Peyer's patch (tissue), 4 donors: Measurements from ENCODE around the gene TMEM35B. TPM values are rescaled to one million over a fixed set of nuclear protein-coding genes. Genes with fewer than 3 reads are reported as not detected.
A peak's percentile ranks its signal among the peaks of the same experiment; 100 is the strongest.

ENCODE experiments used
- DNase-seq, 3 donors: peaks; one replicate each; pipeline ENCODE4 v3.0.0-alpha.2; 2017 to 2019
- H3K27ac ChIP-seq, 4 donors: fragments of 200-600 bp; sonication (generic); one replicate each; pipeline ENCODE4 v1.5.1; 2016 to 2019
- H3K27me3 ChIP-seq, 2 donors: fragments of 200-600 bp; sonication (generic); one replicate each; pipeline ENCODE4 v1.5.1; 2019
- H3K36me3 ChIP-seq, 3 donors: fragments of 200-600 bp; sonication (generic); one replicate each; pipeline ENCODE4 v1.5.1; 2016 to 2019
- H3K4me1 ChIP-seq, 4 donors: fragments of 200-600 bp; sonication (generic); one replicate each; pipeline ENCODE4 v1.5.1; 2016 to 2019
- H3K4me3 ChIP-seq, 4 donors: fragments of 200-600 bp; sonication (generic); 1 replicate in 3 of 4; 2 replicates in 1 of 4; pipeline ENCODE4 v1.5.1; 2016 to 2019; ENCODE audit warnings: mild to moderate bottlenecking in 1 of 4
- H3K9me3 ChIP-seq, 4 donors: fragments of 200-600 bp; sonication (generic); one replicate each; pipeline ENCODE4 v1.5.1; 2016 to 2019; ENCODE audit warnings: mild to moderate bottlenecking in 1 of 4
- POLR2A ChIP-seq, 2 donors: fragments of 450-650 bp; IDR thresholded peaks; one replicate each; pipeline ENCODE4 v1.5.1; 2017; ENCODE audit warnings: antibody characterized with exemption in 2 of 2, mild to moderate bottlenecking in 2 of 2, moderate library complexity in 2 of 2
- total RNA-seq, 4 donors: library from RNA; depleted of rRNA; stranded (reverse); fragments of >200 nt; gene quantifications; one replicate each; pipeline ENCODE4 v1.1.0, GENCODE V29; 2016
- TF ChIP-seq, protein P1 (sequence below), 6 experiments: fragments of 450-650 bp in 4 of 6; fragments of 200-600 bp in 2 of 6; sonication (generic) in 1 of 6; IDR thresholded peaks; one replicate each; pipeline ENCODE4 v1.5.1; 2017 to 2019; ENCODE audit warnings: antibody characterized with exemption in 6 of 6, mild to moderate bottlenecking in 3 of 6, moderate library complexity in 1 of 6

The TMEM35B gene
- total RNA-seq, 4 donors from 2014 or later: 7.4 to 22.8 (median 14.7) TPM

- no peaks in the 10 kb centered on the region for H3K9me3 ChIP-seq
- no peaks in the 10 kb centered on the region for H3K27me3 ChIP-seq
- TF ChIP-seq, protein P1, sequence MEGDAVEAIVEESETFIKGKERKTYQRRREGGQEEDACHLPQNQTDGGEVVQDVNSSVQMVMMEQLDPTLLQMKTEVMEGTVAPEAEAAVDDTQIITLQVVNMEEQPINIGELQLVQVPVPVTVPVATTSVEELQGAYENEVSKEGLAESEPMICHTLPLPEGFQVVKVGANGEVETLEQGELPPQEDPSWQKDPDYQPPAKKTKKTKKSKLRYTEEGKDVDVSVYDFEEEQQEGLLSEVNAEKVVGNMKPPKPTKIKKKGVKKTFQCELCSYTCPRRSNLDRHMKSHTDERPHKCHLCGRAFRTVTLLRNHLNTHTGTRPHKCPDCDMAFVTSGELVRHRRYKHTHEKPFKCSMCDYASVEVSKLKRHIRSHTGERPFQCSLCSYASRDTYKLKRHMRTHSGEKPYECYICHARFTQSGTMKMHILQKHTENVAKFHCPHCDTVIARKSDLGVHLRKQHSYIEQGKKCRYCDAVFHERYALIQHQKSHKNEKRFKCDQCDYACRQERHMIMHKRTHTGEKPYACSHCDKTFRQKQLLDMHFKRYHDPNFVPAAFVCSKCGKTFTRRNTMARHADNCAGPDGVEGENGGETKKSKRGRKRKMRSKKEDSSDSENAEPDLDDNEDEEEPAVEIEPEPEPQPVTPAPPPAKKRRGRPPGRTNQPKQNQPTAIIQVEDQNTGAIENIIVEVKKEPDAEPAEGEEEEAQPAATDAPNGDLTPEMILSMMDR (IDR thresholded peaks at IDR 0.05): no peak
- TF ChIP-seq POLR2A (IDR thresholded peaks at IDR 0.05): no peak
- peaks cover 0 to 12% (median 5%) of the 10 kb centered on the region in 4 donors for H3K4me1 ChIP-seq
- H3K27ac ChIP-seq: no peak overlapping the region
- H3K36me3 ChIP-seq: no peaks in the 10 kb centered on the region
- peak overlapping the region in 2 of 4 donors; percentile 73 to 75 for H3K4me3 ChIP-seq
- no peak for DNase-seq
These were observed 44.6 kb upstream of the TMEM35B start for GRCh38 chr1:35029761-35030160.

GRCh38 chr1:35016406-35016805 lies 31.3 kb upstream of the TMEM35B start:
- Histone ChIP-seq H3K27ac (no peak overlapping the region), H3K4me3 (no peak overlapping the region), H3K4me1 (no peaks in the 10 kb centered on the region), H3K9me3 (no peaks in the 10 kb centered on the region), H3K27me3 (no peaks in the 10 kb centered on the region), H3K36me3 (peaks cover 0 to 60% (median 0%) of the 10 kb centered on the region in 3 donors)
- DNase-seq: no peak
- TF ChIP-seq POLR2A (IDR thresholded peaks at IDR 0.05): no peak
- TF ChIP-seq, protein P1 (IDR thresholded peaks at IDR 0.05): no peak

GRCh38 chr1:35014486-35014885 lies 29.3 kb upstream of the TMEM35B start:
- DNase-seq: no peak
- TF ChIP-seq, protein P1 (IDR thresholded peaks at IDR 0.05): no peak
- no peak for TF ChIP-seq POLR2A (IDR thresholded peaks at IDR 0.05)
- Histone ChIP-seq H3K4me3 (no peak overlapping the region), H3K4me1 (no peaks in the 10 kb centered on the region), H3K27ac (no peak overlapping the region), H3K9me3 (no peaks in the 10 kb centered on the region), H3K36me3 (peaks cover 0 to 71% (median 0%) of the 10 kb centered on the region in 3 donors), H3K27me3 (no peaks in the 10 kb centered on the region)

- no peak overlapping the region for H3K4me3 ChIP-seq
- no peak for DNase-seq
- H3K4me1 ChIP-seq: no peaks in the 10 kb centered on the region
- no peaks in the 10 kb centered on the region for H3K27me3 ChIP-seq
- no peaks in the 10 kb centered on the region for H3K9me3 ChIP-seq
- no peak overlapping the region for H3K27ac ChIP-seq
- H3K36me3 ChIP-seq: peaks cover 0 to 92% (median 2%) of the 10 kb centered on the region in 3 donors
- TF ChIP-seq POLR2A (IDR thresholded peaks at IDR 0.05): no peak
- TF ChIP-seq, protein P1 (IDR thresholded peaks at IDR 0.05): no peak
These were observed 20.6 kb upstream of the TMEM35B start for GRCh38 chr1:35005711-35006110.

DNA sequence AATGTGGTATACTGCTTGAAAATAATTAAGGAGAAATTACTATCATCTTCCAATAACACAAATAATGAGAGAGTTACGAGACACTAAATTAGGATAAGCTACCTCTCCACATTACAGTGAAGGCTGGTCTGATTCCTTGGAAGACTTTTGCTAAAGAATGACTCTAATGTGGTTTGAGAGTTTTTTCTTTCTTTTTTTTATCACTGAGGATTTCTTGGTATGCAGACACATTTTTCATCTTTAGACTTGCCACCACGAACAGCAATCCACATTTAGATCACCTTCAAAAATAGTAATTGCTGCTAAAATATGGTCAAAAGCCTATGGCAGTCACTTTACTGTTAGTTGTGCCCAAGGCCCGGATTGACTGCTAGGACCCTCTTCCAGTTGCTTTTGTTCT lies 16.6 kb upstream of the TMEM35B start:
- no peak overlapping the region for H3K27ac ChIP-seq
- no peaks in the 10 kb centered on the region for H3K27me3 ChIP-seq
- peaks cover 0 to 59% (median 2%) of the 10 kb centered on the region in 3 donors for H3K36me3 ChIP-seq
- TF ChIP-seq, protein P1 (IDR thresholded peaks at IDR 0.05): no peak
- no peak for TF ChIP-seq POLR2A (IDR thresholded peaks at IDR 0.05)
- no peaks in the 10 kb centered on the region for H3K9me3 ChIP-seq
- H3K4me3 ChIP-seq: no peak overlapping the region
- no peaks in the 10 kb centered on the region for H3K4me1 ChIP-seq
- no peak for DNase-seq

GRCh38 chr1:34994878-34995277 lies 9.7 kb upstream of the TMEM35B start:
- H3K36me3 ChIP-seq: peaks cover 0 to 17% (median 0%) of the 10 kb centered on the region in 3 donors
- H3K4me3 ChIP-seq: no peak overlapping the region
- H3K4me1 ChIP-seq: no peaks in the 10 kb centered on the region
- no peaks in the 10 kb centered on the region for H3K9me3 ChIP-seq
- no peaks in the 10 kb centered on the region for H3K27me3 ChIP-seq
- no peak overlapping the region for H3K27ac ChIP-seq
- DNase-seq: no peak
- TF ChIP-seq POLR2A (IDR thresholded peaks at IDR 0.05): no peak
- TF ChIP-seq, protein P1 (IDR thresholded peaks at IDR 0.05): no peak
